ENCODE measurements around the gene TSNAXIP1.

TSNAXIP1 gene, protein sequence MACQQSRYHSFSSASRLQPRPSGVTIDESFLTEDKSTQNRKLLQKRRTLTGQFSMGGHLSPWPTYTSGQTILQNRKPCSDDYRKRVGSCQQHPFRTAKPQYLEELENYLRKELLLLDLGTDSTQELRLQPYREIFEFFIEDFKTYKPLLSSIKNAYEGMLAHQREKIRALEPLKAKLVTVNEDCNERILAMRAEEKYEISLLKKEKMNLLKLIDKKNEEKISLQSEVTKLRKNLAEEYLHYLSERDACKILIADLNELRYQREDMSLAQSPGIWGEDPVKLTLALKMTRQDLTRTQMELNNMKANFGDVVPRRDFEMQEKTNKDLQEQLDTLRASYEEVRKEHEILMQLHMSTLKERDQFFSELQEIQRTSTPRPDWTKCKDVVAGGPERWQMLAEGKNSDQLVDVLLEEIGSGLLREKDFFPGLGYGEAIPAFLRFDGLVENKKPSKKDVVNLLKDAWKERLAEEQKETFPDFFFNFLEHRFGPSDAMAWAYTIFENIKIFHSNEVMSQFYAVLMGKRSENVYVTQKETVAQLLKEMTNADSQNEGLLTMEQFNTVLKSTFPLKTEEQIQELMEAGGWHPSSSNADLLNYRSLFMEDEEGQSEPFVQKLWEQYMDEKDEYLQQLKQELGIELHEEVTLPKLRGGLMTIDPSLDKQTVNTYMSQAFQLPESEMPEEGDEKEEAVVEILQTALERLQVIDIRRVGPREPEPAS

DNA sequence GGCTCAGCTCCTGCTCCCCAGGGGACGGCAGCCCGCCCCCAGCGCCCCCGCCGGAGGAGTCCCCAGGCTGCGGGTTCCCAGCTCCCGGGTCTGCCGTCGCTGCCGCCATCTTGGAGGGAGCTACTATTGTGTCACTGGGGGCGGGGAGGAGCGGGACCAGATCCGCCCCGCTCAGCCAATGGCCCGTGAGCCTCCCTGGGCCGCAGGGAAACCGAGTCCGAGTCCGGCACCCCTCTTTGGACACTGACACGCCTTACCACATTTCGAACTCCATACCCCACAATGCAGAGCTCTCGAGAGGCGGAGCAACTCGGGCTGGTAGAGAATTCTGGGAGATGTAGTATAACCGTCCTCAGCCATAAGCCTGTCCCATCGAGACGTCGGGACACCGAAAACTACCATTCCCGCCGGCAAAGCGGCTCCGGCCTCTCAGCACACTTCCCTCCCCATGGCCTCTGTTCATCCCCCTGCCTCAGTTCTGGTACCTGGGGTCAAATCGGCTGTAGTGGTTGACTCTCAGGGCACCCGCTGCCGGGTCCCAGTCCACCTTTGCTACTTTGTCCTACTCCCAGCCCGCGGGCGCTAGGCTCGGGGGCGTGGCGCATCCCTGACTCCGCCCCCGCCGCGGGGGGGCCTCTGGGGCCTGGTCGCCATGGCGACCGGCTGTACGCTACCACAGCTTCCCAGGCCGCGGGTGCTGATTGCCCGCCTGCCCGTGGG is at the start of gene TSNAXIP1, which contains the start of gene RANBP10:
TSS of gene TSNAXIP1 (plus strand) at position 462 of the 720 bp plus-strand sequence. CDS start 261 bp downstream, outside the sequence.
TSS of gene RANBP10 (minus strand) at position 133 of the 720 bp plus-strand sequence. CDS start at position 109, 24 bp downstream.
- peak; percentile 85 for DNase-seq (ENCODE audit: low read depth)

DNA sequence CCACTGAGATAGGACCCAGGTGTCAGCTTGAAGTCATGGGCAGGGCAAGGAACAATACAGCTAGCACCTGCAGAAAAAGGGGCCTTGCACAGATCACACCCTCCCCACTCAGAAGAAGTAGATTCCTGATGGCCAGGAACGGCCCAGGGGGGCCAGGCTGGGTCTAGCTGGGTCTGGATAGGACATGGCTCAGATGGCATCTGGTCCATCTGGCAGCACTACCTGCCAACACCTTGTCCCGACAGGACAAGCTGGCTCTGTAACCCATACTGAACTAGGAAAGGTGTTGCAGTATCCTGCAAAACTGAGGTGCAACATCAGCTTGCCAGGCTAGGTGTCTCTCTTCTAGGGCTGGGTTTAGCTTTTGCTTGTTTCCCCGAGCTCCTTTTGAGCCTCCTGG is 48.7 kb upstream of the TSNAXIP1 start:
- DNase-seq (ENCODE audit: low read depth), result no peak

DNA sequence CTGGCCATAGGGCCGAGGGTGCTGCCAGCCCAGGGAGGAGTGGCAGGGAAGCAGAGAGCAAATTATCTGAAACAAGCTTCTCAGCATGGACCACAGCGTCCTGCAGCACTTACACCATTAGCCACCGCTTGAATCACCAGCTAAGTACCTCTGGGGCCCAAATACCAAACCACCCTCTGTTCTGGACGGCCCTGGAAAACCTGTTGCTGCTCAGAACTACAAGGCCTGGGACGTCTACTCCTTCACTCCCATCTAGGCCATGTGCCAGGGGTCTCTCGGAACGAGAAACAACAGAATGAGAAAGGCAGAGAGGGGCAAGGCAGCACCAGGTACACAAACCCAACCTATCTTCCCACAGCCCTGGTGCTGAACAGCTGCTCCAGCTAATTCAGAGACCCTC is 47.7 kb upstream of the TSNAXIP1 start:
- DNase-seq (ENCODE audit: low read depth), result no peak

DNA sequence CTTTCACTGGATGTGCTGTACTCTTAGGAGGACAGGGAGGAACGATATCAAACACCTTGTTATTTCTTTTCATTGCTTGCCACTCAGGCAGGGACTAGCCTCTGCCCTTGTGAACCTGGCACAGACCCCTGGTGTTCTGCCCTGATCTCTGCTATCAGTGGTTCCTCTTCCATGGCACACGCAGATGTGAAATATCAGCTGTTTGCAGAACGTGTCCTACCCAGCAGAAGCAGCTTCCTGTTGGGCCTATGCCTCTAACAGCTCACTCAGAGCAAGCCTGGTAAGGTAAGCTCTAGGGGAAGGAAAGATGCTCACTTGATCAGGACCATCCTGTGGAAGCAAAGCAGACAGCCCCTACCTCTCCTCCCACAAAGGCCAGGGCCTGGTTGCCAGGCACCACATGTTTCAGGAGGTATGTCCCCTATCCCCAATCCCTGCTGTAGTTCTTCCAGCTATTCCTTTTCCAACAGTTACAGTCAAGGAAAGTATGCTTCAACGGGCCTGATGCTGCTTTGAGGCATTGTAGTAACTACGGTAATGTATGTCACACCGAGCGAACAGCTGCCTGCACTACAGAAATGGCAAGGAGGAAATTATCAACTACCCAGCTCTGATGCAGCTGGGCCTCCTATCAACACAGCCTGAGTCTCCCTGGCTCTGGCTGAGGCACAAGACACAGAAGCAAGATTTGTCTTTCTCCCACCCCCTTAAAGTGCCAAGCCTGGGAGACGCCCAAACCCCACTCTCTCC is 46.3 kb upstream of the TSNAXIP1 start:
- DNase-seq (ENCODE audit: low read depth), result no peak

DNA sequence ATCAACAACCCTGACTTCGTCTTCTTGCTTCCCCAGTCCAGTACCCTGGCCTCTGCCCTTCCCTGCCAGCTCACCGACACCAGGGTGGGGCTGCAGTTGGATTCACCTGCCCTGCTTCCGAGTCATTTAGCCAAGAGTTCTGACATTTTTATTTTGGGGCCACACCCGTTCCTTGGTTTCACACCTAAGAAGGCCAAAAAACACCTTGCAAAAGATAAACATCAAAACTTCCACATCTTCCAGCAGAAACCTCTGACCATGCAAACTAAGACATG is 45.8 kb upstream of the TSNAXIP1 start:
- no peak for DNase-seq (ENCODE audit: low read depth)

DNA sequence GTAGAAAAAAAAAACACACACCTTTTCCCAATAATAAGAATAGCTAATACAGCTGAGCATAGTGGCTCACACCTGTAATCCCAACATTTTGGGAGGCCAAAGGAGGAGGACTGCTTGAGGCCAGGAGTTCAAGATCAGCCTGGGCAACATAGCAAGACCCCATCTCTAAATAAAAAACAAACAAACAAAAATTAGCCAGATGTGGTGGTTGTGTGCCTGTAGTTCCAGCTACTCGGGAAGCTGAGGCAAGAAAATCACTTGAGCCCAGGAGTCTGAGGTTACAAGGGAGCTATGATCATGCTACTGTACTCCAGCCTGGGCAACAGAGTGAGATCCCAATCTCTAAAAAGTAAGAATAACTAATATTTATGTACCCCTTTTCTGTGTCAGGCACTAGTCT is 44.8 kb upstream of the TSNAXIP1 start:
- DNase-seq (ENCODE audit: low read depth), result no peak

DNA sequence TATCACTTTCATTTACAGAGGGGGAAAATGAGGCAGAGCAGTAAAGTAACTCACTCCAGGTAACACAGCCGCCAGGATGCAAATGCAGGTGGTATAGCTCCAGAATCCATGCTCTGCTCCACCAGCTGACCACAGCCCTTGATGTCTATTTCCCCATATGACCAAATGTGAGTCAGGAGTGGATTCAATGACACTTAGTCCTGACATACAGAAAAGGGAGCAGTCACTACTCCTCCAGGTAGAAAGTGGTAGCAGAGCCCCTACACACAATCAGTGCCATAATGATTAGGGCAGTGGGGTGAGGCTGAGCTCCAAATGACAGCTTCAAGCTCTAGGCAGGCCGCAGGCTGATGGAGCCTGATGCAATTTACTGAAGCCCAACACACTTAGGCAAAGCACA is 44.3 kb upstream of the TSNAXIP1 start:
- DNase-seq (ENCODE audit: low read depth), result no peak

DNA sequence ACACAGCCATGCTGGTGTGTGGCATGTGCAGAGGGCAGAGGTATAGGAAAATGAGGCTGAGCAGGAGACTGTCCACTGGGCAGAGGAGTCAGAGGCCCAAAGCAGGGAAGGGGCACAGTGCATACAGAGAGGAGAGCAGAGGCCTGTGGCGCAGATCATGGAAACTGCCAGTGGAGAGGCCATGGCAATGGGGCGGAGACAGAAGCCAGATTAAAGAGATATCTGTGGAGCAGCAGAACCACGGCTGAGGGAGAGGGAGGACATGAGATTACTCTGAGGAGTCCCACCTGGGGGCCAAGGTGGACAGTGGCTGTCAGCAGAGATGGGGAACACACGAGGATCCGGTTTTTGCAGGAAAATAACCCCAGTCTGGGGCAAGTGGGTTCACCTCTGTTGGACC is 43.6 kb upstream of the TSNAXIP1 start:
- DNase-seq (ENCODE audit: low read depth), result no peak

DNA sequence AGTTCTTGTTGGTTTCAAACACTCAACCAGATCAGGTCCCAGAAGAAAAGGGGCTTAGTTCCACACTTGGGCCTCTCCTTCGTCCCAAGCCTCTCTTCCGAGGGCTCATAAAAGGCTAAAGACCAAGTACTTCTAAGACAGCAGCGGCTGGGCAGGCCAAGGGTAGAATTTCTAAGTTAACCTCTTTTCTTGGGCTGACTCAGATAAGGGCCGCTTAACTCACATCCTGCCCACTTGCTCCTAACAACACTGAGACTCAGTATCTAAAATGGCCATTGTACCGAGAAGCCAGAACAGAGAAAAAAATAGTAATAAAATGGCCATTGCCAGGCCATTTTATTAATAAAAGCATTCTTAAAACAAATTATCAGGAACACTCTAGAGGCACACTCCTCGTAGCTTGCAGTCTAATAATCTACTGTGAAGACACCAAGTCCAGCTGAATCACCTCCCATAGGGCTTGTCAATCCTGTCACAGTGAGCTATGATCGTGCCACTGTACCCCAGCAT is 42.5 kb upstream of the TSNAXIP1 start:
- DNase-seq (ENCODE audit: low read depth), result no peak

DNA sequence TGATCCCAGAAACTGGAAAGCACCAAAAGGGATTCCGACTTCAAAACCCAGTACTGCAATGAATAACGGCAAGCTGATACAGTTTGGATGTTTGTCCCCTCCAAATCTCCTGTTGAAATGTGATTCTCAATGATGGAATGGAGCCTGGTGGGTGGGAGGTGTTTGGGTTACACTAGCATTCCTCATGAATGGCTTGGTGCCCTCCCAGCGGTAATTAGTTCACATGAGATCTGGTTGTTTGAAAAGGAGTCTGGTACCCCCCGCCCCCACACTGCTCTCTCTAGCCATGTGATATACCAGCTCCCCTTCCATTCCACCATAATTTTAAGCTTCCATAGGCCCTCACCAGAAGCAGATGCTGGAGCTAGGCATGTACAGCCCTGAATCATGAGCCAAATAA is 40.4 kb upstream of the TSNAXIP1 start:
- DNase-seq (ENCODE audit: low read depth), result no peak

DNA sequence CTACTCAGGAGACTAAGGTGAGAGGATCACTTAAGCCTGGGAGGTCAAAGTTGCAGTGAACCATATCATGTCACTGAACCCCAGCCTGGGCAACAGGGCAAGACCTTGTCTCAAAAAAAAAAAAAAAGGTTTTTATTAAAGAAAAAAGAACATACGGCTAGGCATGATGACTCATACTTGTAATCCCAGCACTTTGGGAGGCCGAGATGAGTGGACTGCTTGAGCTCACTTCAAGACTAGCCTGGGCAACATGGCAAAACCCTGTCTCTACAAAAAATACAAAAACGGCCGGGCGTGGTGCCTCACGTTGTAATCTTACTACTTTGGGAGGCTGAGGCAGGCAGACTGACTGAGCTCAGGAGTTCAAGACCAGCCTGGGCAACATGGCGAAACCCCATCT is 38.7 kb upstream of the TSNAXIP1 start:
- DNase-seq (ENCODE audit: low read depth), result no peak

DNA sequence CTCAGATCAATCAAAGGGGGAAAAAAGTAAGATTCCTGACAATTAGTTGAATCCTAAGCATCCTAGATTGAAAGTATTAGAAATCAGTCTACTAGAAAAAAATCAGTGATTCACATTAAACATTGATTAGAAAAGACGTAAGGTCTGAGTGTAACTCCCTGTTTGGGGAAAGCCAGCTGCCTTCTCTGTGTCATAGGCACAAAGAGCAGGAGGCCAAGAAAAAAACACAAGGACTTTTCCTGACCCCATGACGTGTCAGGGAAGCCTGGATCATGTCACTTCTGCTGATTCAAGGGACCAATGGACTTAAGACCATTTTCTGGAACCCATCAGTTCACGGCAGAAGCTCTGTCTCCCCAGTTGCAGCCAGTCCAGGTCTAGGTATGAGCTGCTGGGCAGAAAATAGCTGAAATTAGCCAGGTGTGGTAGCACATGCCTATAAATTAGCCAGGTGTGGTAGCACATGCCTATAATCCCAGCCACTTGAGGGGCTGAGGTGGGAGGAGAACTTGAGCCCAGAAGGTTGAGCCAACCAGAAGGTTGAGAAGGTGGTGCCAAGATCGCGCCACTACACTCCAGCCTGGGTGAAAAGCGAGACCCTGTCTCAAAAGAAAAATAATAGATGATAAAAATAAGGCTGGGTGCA is 36.2 kb upstream of the TSNAXIP1 start:
- DNase-seq (ENCODE audit: low read depth), result no peak

DNA sequence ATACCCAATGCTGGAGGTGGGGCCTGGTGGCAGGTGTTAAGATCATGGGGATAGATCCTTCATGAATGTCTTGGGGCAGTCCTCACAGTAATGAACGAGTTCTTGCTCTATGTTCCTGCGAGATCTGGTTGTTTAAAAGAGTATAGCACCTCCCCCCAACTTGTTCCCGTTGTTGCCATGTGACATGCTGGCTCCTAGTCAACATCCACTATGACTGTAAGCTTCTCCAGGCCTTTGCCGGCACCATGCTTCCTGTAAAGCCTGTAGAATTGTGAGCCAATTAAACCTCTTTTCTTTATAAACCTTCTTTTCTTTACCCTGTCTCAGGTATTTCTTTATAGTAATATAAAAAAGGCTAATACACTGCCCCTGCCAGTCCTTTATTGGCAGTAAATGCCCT is 33.6 kb upstream of the TSNAXIP1 start:
- no peak for DNase-seq (ENCODE audit: low read depth)

DNA sequence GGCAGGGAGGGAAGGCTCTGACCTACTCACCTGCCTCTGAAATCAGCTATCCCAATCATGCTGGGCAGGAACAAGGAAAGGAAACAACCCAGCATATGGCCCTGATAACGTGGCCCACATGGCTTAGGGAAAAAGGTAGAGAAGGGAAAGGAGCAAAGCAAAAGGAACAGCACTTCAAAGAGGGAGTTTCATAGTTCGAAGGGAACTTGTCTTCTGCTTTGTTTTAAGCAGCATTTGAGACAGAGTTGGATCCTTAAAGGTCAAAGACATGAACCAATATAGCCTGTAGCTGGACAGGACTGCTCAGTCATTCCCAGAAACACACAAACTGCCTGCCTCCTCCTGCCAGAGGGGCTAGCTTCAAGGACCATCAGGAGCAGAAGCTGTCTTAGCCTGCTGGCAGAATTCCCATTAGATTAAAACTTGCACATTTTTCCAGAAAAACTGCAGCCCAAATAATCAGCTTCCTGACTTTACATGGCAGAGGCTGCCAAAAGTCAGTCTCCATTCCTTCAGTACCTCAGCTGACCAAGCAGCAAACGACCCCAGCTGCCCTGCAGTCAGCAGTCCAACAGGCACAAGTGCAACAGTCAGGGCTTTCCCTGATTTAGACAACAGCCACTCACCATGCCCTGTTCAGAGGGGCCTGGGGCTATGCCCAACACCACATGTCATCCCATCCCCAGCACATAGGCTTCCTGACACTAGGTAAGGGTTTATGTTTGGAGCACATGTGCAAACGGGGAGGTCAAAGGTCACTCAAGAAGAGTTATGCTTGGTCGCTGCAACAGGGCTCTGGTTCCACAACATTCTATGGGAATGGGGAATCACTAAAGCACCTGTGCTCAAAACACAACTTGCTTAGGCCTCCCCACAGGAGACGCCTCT is 32.9 kb upstream of the TSNAXIP1 start:
- no peak for DNase-seq (ENCODE audit: low read depth)

DNA sequence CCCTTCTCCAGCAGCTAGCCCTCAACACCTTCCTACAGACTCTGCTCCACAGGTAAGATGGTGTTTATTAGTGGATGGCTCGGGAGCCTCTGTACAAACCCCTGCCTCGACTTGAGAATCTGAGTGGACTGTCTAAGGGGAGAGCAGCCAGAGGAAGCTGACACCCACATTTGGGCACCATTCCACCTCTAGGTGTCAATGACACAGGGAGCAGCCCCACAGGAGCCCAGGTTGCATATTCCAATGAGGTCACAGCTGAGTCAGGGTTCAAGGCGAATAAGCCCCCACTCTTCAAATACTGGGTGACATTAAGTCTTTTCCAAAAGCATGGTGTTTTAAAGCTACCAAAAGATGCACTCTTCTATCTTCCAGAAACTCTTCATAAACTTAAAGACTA is 32.2 kb upstream of the TSNAXIP1 start:
- DNase-seq (ENCODE audit: low read depth), result no peak

DNA sequence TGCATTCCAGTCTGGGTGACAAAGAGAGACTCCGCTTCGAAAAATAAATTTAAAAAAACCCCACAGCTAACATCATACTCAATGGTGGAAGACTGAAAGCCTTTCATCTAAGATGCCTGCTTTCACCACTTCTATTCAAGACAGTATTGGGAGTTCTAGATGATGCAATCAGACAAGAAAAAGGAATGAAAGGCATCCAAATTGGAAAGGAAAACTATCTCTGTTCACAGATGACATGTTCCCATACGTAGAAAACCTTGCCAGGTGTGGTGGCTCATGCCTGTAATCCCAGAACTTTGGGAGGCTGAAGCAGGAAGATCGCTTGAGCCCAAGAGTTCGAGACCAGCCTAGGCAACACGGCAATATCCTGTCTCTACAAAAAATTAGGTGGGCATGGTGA is 31.4 kb upstream of the TSNAXIP1 start:
- DNase-seq (ENCODE audit: low read depth), result no peak

DNA sequence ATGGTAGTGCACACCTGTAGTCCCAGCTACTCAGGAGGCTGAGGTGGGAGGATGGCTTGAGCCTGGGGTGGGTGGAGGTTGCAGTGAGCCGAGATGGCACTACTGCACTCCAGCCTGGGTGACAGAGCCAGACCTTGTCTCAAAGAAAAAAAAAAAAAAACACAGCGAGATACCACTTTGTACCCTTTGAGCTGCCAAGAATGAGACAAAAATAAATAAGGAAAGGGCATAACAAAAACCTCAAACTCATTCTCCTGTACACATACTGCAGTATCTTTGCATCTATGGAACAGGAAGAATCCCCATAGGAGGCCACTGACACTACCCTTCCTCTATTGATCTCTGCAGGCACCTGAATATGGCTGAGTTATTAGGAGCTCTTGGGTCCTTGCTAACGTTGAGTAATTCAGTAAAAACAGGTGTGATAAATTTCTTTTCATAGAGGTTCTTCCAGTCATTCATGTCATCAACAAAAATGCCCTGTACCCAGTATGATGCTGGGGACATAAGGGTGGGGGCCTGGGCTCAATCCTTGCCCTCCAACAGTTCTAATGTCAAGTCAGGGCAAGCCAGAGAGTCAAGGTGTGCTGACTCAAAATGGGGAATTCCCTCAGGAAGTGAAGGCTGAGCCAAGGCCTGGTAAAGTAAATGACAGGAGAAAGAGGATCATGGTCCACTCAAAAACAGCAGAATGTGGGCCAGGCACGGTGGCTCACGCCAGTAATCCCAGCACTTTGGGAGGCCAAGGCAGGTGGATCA is 27.3 kb upstream of the TSNAXIP1 start:
- no peak for DNase-seq (ENCODE audit: low read depth)

DNA sequence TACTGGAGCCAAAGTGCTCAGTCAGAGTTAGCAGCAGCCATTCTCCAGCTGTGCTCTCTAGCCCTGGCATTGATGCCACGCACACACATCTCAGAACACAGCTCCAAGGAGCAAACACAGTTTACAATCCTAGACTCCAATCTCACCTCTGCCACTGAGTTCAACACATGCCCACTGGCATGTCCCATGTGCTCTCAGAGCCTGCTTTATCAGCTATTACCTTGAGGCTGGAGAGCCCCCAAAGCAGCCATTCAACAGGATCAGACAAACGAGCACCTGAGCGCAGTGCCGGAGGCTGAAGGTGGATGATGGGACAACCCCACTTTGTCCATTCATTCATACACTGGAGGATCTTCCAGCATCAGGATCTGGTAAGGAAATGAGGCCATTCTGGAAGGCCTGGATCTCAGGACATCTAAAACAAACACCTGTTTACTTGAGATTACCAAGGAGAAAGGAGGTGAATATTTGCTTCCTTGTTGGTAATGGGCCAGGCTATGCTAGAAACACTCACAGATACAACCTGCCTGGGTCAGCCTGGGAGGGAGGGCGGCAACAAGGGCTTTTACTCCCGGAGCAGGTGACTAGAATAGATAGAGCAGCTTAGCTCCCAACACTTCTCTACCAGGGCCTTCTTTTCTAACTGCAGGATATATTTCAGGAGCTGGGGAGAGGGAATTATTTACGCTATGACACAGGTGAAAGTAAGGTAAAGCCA is 25.7 kb upstream of the TSNAXIP1 start:
- DNase-seq (ENCODE audit: low read depth), result no peak

DNA sequence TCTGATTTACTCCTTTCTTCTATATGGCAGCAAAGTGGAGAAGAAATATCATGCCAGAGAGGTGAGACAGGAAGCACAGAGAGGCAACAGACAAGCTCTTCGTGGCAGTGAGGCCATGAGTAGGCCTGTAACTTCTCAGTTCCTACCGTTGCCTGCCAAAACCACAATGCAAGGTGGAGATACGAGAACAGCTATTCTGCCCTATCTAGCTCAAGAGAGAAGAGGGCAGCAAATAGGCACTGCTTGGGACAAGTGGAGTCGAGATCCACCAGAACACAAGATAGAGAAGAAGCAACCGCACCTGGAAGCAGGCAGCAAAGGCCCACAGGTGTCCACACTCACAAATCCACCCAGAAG is 25.1 kb upstream of the TSNAXIP1 start:
- no peak for DNase-seq (ENCODE audit: low read depth)

All from stimulated activated CD8-positive, alpha-beta memory T cell treated with anti-CD3 and anti-CD28 coated beads, Interleukin-15, amount 100 ng/mL, for 1 hour (primary cell).